HepG2 (cell line): ENCODE data around the gene OPA3. TPM values are rescaled to one million over a fixed set of nuclear protein-coding genes. Genes with fewer than 3 reads are reported as not detected.

ENCODE experiments used
- ADNP ChIP-seq: sonication (generic); formaldehyde crosslinking; IDR thresholded peaks from 2 replicates; pipeline ENCODE4 v1.4.0; 2020; ENCODE audit warnings: missing genetic modification reagents
- GPN1 ChIP-seq: sonication (generic); formaldehyde crosslinking; IDR thresholded peaks from 2 replicates; pipeline ENCODE4 v1.5.1; 2020; ENCODE audit warnings: missing genetic modification reagents, borderline replicate concordance
- HDAC1 ChIP-seq: sonication (generic); formaldehyde crosslinking; IDR thresholded peaks from 2 replicates; pipeline ENCODE4 v1.5.1; 2020; ENCODE audit warnings: mild to moderate bottlenecking, missing genetic modification reagents
- MEIS1 ChIP-seq: sonication (generic); formaldehyde crosslinking; IDR thresholded peaks from 2 replicates; pipeline ENCODE4 v1.9.0; 2021; ENCODE audit warnings: mild to moderate bottlenecking, missing genetic modification reagents, moderate library complexity, borderline replicate concordance
- NFIB ChIP-seq: sonication (generic); formaldehyde crosslinking; IDR thresholded peaks from 2 replicates; pipeline ENCODE4 v1.9.0; 2021; ENCODE audit warnings: missing genetic modification reagents, mild to moderate bottlenecking, borderline replicate concordance
- NFYB ChIP-seq: sonication (generic); formaldehyde crosslinking; IDR thresholded peaks from 2 replicates; pipeline ENCODE4 v1.4.0; 2020; ENCODE audit warnings: missing genetic modification reagents
- NR2C2 ChIP-seq: sonication (generic); formaldehyde crosslinking; IDR thresholded peaks from 2 replicates; pipeline ENCODE4 v1.4.0; 2020; ENCODE audit warnings: missing genetic modification reagents, mild to moderate bottlenecking, moderate library complexity, borderline replicate concordance
- NR3C1 ChIP-seq: sonication (generic); formaldehyde crosslinking; IDR thresholded peaks from 2 replicates; pipeline ENCODE4 v1.4.0; 2020; ENCODE audit warnings: missing genetic modification reagents
- PCBP2 ChIP-seq: fragments of 200-400 bp; formaldehyde crosslinking; optimal IDR thresholded peaks from 2 replicates; pipeline ENCODE3; 2018; ENCODE audit warnings: low read length, low read depth; ENCODE audit not compliant: poor library complexity, severe bottlenecking
- RAD51 ChIP-seq: fragments of 450-650 bp; IDR thresholded peaks from 2 replicates; pipeline ENCODE4 v1.6.1; 2016; ENCODE audit warnings: borderline replicate concordance
- SMAD3 ChIP-seq: sonication (generic); formaldehyde crosslinking; IDR thresholded peaks from 2 replicates; pipeline ENCODE4 v1.4.0; 2020; ENCODE audit warnings: missing genetic modification reagents
- SPEN ChIP-seq: sonication (generic); formaldehyde crosslinking; IDR thresholded peaks from 2 replicates; pipeline ENCODE4 v1.5.1; 2020; ENCODE audit warnings: low read depth, mild to moderate bottlenecking, missing genetic modification reagents
- TFDP2 ChIP-seq: sonication (generic); formaldehyde crosslinking; IDR thresholded peaks from 2 replicates; pipeline ENCODE4 v1.4.0; 2020; ENCODE audit warnings: missing genetic modification reagents
- XRCC5 ChIP-seq: fragments of 200-400 bp; formaldehyde crosslinking; optimal IDR thresholded peaks from 2 replicates; pipeline ENCODE3; 2017; ENCODE audit warnings: mild to moderate bottlenecking, low read length
- ZBTB20 ChIP-seq: sonication (generic); formaldehyde crosslinking; IDR thresholded peaks from 2 replicates; pipeline ENCODE4 v1.8.1; 2023; ENCODE audit warnings: missing genetic modification reagents, low read depth, mild to moderate bottlenecking, borderline replicate concordance
- ZNF160 ChIP-seq: sonication (generic); formaldehyde crosslinking; IDR thresholded peaks from 2 replicates; pipeline ENCODE4 v1.8.0; 2022; ENCODE audit warnings: mild to moderate bottlenecking, inconsistent platforms, missing genetic modification reagents
- ZNF235 ChIP-seq: sonication (generic); formaldehyde crosslinking; IDR thresholded peaks from 2 replicates; pipeline ENCODE4 v1.8.1; 2023; ENCODE audit warnings: mild to moderate bottlenecking, missing genetic modification reagents, borderline replicate concordance
- polyA plus RNA-seq, 8 experiments: library from polyadenylated mRNA; depleted of rRNA in 3 of 8; stranded (reverse) in 7 of 8; unstranded in 1 of 8; fragments of >200 nt; fragmentation: Illumina TruSeq in 4 of 8; extraction: Trizol in 4 of 8; gene quantifications; 2 replicates each; pipeline versions ENCODE4 v1.2.1 to v1.2.3, GENCODE V29; 2011 to 2016; ENCODE audit warnings: low read depth in 4 of 8, missing spikeins in 1 of 8, mixed read lengths in 1 of 8; ENCODE audit not compliant: insufficient read depth in 1 of 8
- total RNA-seq, 5 experiments: library from RNA; depleted of rRNA; stranded (reverse); fragments of >200 nt; fragmentation: Illumina TruSeq; extraction: Trizol; gene quantifications; 2 replicates each; pipeline ENCODE4 v1.2.3, GENCODE V29; 2016; ENCODE audit warnings: low read depth in 1 of 5
- TF ChIP-seq, protein P1 (sequence below): sonication (generic); formaldehyde crosslinking; IDR thresholded peaks from 2 replicates; pipeline ENCODE4 v1.5.1; 2020; ENCODE audit warnings: mild to moderate bottlenecking, missing genetic modification reagents, moderate library complexity
- TF ChIP-seq, protein P2 (sequence below): sonication (generic); formaldehyde crosslinking; IDR thresholded peaks from 2 replicates; pipeline ENCODE4 v1.4.0; 2020; ENCODE audit warnings: missing genetic modification reagents

OPA3 gene
- total and polyA plus RNA-seq, 2 of the 13 experiments (the other 11 are each of a cell fraction or from before 2014, with no cell fraction given), result 8.3 to 17.7 TPM

DNA sequence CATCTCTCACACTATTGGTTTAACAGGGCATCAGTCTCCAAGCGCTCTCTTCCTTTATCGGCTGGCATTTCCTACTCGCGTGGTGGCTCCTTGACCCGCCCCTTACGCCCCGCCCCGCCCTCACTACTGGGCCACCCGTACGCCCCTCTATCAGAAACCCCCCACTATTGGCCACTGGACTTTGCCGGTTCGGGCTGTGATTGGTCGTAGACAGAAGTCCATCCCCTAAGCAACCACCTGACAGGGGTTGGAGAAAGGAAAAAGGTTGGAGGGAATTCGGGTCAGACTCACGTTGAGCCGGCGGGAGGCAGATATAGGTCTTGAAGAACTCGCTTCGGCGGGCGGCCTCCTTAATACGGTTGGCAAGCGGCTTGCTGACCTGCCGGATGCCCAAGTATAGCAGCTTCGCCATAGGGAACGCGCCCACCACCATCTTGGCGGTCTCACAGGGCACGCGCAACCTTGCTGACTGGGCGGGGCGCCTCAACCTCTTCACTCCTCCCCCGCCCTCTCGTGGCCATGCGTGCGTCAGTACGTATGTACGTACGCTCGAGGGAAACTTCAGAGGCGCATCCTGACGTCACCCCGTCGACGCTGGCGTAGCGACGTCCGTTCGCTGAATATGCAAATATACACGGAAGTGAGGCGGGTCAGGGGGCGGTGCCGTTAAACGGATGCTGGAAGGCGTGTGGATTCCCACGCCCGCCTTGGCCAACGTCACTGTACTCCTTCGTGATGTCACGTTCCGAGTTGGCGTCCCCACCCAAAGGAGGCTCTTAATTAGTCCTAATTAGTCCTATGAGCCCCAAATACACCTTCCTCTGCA lies at the start of gene OPA3 (continued):
- TF ChIP-seq MEIS1 (CRISPR knock-in tag) (peak; percentile 25; the same call in 1 of the 2 replicates), NFYB (CRISPR knock-in tag) (peak; percentile 89), SPEN (CRISPR knock-in tag) (peak; percentile 95), ZBTB20 (CRISPR knock-in tag) (peak; percentile 66; the same call in 1 of the 2 replicates), RAD51 (peak; percentile 42; the same call in 1 of the 2 replicates), HDAC1 (CRISPR knock-in tag) (peak; percentile 84), TFDP2 (CRISPR knock-in tag) (no peak; the same call in 1 of the 2 replicates), NFIB (CRISPR knock-in tag) (no peak), ZNF160 (CRISPR knock-in tag) (0 out of 2 replicates have a peak, but pooled peaks have one; percentile 44), NR2C2 (peak; percentile 81), NR3C1 (CRISPR knock-in tag) (no peak), ZNF235 (CRISPR knock-in tag) (no peak), ADNP (CRISPR knock-in tag) (no peak), GPN1 (no peak), SMAD3 (CRISPR knock-in tag) (no peak), XRCC5 (peak; percentile 29), PCBP2 (no peak)
- TF ChIP-seq, protein P1, sequence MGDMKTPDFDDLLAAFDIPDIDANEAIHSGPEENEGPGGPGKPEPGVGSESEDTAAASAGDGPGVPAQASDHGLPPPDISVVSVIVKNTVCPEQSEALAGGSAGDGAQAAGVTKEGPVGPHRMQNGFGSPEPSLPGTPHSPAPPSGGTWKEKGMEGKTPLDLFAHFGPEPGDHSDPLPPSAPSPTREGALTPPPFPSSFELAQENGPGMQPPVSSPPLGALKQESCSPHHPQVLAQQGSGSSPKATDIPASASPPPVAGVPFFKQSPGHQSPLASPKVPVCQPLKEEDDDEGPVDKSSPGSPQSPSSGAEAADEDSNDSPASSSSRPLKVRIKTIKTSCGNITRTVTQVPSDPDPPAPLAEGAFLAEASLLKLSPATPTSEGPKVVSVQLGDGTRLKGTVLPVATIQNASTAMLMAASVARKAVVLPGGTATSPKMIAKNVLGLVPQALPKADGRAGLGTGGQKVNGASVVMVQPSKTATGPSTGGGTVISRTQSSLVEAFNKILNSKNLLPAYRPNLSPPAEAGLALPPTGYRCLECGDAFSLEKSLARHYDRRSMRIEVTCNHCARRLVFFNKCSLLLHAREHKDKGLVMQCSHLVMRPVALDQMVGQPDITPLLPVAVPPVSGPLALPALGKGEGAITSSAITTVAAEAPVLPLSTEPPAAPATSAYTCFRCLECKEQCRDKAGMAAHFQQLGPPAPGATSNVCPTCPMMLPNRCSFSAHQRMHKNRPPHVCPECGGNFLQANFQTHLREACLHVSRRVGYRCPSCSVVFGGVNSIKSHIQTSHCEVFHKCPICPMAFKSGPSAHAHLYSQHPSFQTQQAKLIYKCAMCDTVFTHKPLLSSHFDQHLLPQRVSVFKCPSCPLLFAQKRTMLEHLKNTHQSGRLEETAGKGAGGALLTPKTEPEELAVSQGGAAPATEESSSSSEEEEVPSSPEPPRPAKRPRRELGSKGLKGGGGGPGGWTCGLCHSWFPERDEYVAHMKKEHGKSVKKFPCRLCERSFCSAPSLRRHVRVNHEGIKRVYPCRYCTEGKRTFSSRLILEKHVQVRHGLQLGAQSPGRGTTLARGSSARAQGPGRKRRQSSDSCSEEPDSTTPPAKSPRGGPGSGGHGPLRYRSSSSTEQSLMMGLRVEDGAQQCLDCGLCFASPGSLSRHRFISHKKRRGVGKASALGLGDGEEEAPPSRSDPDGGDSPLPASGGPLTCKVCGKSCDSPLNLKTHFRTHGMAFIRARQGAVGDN (CRISPR knock-in tag), result peak; percentile 92
- TF ChIP-seq, protein P2, sequence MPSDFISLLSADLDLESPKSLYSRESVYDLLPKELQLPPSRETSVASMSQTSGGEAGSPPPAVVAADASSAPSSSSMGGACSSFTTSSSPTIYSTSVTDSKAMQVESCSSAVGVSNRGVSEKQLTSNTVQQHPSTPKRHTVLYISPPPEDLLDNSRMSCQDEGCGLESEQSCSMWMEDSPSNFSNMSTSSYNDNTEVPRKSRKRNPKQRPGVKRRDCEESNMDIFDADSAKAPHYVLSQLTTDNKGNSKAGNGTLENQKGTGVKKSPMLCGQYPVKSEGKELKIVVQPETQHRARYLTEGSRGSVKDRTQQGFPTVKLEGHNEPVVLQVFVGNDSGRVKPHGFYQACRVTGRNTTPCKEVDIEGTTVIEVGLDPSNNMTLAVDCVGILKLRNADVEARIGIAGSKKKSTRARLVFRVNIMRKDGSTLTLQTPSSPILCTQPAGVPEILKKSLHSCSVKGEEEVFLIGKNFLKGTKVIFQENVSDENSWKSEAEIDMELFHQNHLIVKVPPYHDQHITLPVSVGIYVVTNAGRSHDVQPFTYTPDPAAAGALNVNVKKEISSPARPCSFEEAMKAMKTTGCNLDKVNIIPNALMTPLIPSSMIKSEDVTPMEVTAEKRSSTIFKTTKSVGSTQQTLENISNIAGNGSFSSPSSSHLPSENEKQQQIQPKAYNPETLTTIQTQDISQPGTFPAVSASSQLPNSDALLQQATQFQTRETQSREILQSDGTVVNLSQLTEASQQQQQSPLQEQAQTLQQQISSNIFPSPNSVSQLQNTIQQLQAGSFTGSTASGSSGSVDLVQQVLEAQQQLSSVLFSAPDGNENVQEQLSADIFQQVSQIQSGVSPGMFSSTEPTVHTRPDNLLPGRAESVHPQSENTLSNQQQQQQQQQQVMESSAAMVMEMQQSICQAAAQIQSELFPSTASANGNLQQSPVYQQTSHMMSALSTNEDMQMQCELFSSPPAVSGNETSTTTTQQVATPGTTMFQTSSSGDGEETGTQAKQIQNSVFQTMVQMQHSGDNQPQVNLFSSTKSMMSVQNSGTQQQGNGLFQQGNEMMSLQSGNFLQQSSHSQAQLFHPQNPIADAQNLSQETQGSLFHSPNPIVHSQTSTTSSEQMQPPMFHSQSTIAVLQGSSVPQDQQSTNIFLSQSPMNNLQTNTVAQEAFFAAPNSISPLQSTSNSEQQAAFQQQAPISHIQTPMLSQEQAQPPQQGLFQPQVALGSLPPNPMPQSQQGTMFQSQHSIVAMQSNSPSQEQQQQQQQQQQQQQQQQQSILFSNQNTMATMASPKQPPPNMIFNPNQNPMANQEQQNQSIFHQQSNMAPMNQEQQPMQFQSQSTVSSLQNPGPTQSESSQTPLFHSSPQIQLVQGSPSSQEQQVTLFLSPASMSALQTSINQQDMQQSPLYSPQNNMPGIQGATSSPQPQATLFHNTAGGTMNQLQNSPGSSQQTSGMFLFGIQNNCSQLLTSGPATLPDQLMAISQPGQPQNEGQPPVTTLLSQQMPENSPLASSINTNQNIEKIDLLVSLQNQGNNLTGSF (CRISPR knock-in tag), result 0 out of 2 replicates have a peak, but pooled peaks have one; percentile 20
